ENCODE data around the gene C8G.

C8G gene

DNA sequence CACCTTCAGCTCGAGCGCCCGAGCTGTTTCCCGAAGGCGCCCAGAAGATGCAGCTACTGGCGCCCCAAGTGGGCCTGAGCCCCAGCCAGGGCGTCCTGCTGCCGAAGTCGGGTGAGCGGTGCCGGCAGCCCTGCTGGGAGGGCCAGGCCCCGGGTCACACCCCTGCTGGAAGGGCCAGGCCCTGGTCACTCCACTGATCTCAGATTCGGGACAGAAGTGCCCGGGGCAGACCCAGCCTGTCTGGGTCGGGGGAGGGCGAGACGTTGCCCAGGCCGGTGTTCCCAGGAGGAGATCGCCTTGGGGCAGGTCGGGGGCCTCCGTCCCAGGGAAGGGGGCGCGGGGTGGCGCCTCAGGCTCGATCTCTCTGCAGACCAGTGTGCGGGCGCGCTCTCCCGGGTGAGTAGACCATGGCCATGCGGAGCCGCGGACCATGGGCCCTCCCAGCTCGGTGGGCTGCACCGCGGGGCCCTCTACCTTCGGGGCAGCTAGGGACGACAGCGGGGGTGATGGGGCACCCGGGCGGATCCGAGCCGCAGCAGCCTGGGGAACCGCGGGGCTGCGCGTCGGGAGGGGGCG is 40.1 kb downstream of the C8G start:
- DNase-seq: no peak

- no peak for DNase-seq
These were observed 40.8 kb downstream of the C8G start for GRCh38 chr9:136985853-136986252.

DNA sequence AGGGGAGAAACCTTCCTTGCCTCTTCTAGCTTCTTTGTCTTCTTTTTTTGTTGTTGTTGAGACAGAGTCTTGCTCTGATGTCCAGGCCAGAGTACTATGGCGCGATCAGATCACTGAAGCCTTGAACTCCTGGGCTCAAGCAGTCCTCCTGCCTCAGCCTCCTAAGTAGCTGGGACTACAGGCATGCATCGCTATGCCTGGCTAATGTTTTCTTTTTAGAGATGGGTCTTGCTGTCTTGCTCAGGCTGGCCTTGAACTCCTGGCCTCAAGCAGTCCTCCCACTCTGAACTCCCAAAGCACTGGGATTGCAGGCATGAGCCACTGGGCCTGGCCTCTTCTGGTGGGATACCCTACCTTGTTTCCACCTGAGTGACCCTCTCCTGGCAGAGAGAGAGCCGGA is 43.8 kb downstream of the C8G start:
- DNase-seq: no peak

GRCh38 chr9:136990242-136990911 is 45.3 kb downstream of the C8G start:
- DNase-seq: no peak

GRCh38 chr9:136991993-136992818 is 47.2 kb downstream of the C8G start, which contains the start of gene PAXX:
Gene PAXX, plus strand, starts transcription at chr9:136992422. Its CDS starts 22 bp downstream, at chr9:136992444.
- DNase-seq: peak; percentile 92

DNA sequence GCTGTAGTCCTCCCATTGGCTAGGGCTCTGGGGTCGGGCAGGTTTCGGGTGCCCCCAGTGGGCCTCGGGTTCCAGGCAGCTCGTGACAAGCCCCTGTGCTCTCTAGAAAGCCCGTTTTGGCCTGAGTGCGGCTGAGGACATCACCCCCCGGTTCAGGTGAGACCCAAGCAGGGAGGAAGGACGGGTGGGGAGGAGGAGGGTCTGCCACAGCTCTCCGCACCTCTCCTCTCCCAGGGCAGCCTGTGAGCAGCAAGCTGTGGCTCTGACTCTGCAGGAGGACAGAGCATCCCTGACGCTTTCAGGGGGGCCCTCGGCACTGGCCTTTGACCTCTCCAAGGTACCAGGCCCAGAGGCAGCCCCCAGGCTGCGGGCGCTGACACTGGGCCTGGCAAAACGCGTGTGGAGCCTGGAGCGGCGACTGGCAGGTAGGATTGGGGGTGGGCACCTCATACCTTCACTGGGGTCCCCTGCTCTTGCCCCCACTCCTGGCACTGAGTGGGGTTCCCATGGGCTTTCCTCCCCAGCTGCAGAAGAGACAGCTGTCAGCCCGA is 47.9 kb downstream of the C8G start:
- no peak for DNase-seq

DNA sequence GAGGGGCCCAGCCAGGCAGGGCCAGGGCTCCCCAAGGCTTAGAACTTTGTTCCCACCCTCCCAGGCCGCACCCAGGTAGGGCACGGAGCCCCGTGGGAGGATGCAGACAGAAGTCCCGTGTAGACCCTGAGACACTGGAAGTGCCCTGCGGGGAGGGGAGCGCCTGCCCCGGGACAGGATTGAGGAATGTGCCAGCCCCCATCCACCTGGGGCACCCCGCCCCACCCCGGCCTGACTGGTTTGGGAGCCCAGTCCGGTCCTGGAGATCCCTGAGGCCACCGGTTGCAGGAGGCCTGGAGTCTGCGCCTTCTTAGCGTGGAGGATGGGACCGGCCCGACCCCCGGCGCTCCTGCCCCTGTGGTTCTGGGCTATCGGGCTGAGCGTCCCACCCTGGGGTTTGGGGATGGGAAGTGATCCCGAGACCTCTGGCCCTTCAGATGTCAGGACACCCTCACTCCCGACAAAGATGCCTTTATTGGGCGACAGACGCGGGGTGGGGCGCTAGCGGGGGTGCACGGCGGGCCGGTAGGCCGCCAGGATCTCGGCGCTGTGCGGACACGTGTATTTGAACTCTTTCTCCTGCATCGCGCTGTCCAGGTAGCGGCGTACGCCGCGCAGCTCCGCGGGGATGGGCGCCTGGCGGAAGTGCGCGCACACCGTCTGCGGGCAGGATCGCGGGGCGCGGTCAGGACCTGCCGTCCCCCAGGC is 49.3 kb downstream of the C8G start:
- no peak for DNase-seq

GRCh38 chr9:136994888-136995230 is 49.8 kb downstream of the C8G start:
- DNase-seq: no peak

DNA sequence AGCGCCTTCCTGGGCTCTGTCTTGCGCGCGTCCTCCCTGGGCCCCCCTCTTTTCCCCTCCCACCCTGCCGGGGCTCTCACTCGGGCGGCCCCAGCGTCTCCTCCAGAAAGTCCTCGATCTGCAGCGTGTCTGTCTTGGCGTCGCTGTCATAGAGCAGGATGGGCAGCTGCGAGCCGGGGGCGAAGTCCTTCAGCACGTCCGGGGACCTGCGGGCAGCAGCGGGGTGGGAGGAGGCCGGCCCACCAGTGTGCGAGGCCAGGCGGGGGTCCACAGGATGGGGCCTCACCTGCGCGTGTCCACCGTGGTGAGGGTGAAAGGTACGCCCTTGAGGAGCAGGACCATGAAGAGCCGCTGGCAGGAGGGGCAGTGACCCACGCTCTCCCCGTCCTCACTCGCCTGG is 50.3 kb downstream of the C8G start:
- DNase-seq: no peak

DNA sequence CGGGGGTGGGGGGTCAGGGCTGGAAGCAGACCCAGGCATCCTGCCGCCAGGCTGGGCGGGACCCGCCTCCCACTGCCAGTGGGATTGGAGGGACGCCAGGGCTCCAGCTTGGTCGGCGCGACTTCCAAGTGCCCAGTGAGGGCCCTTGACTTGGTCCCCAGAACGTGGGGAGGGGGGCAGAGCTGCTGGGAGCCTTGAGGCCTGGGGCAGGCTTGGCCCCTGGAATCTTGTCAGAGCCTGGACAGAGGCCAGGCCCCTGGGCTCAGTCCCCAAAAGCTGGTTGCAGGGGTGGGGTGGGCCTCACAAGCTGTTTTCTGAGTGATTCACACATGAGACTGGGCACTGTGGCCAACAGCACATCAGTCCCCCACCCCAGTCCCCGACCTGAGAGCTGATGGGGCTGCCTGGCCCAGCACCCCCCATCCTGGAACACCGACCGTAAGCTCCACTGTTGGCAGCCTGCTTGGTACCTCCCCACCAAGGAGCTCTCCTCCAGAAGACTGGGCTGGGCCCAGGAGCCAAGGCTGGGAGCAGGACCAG is 50.8 kb downstream of the C8G start:
- no peak for DNase-seq

Data from left hindlimb (tissue), 1 donor.